ENCODE results near the gene GABBR2.

Gene GABBR2

GRCh38 chr9:98599566-98600216 is 109.0 kb downstream of the GABBR2 start:
- no peak overlapping the region for H3K4me3 ChIP-seq (ENCODE audit: low read depth, low read length)
- no peak for DNase-seq (ENCODE audit: low read depth)
- TF ChIP-seq CTCF (IDR thresholded peaks at IDR 0.05; ENCODE audit: low read depth, low read length, missing control alignments) = no peak

GRCh38 chr9:98598861-98599260 is 109.9 kb downstream of the GABBR2 start:
- H3K4me3 ChIP-seq (ENCODE audit: low read depth, low read length) = no peak overlapping the region
- no peak for DNase-seq (ENCODE audit: low read depth)
- TF ChIP-seq CTCF (IDR thresholded peaks at IDR 0.05; ENCODE audit: low read depth, low read length, missing control alignments) = no peak

GRCh38 chr9:98597236-98597771 is 111.4 kb downstream of the GABBR2 start:
- H3K4me3 ChIP-seq (ENCODE audit: low read depth, low read length) = no peak overlapping the region
- no peak for TF ChIP-seq CTCF (IDR thresholded peaks at IDR 0.05; ENCODE audit: low read depth, low read length, missing control alignments)
- no peak for DNase-seq (ENCODE audit: low read depth)

GRCh38 chr9:98596486-98596885 is 112.2 kb downstream of the GABBR2 start:
- DNase-seq (ENCODE audit: low read depth) = no peak
- no peak overlapping the region for H3K4me3 ChIP-seq (ENCODE audit: low read depth, low read length)
- no peak for TF ChIP-seq CTCF (IDR thresholded peaks at IDR 0.05; ENCODE audit: low read depth, low read length, missing control alignments)

- TF ChIP-seq CTCF (IDR thresholded peaks at IDR 0.05; ENCODE audit: low read depth, low read length, missing control alignments) = no peak
- H3K4me3 ChIP-seq (ENCODE audit: low read depth, low read length) = no peak overlapping the region
These were observed 114.1 kb downstream of the GABBR2 start for GRCh38 chr9:98594546-98595160.

GRCh38 chr9:98593354-98594253 is 115.1 kb downstream of the GABBR2 start:
- no peak overlapping the region for H3K4me3 ChIP-seq (ENCODE audit: low read depth, low read length)
- TF ChIP-seq CTCF (IDR thresholded peaks at IDR 0.05; ENCODE audit: low read depth, low read length, missing control alignments) = no peak
- DNase-seq (ENCODE audit: low read depth) = no peak

More at GRCh38 chr9:98594546-98595160, 114.1 kb downstream of the GABBR2 start:
- DNase-seq (ENCODE audit: low read depth) = no peak
